ENCODE measurements around the gene ANKRD63. TPM values are rescaled to one million over a fixed set of nuclear protein-coding genes. Genes with fewer than 3 reads are reported as not detected.

The ANKRD63 gene
- total RNA-seq, 4 donors from 2014 or later = not detected

DNA sequence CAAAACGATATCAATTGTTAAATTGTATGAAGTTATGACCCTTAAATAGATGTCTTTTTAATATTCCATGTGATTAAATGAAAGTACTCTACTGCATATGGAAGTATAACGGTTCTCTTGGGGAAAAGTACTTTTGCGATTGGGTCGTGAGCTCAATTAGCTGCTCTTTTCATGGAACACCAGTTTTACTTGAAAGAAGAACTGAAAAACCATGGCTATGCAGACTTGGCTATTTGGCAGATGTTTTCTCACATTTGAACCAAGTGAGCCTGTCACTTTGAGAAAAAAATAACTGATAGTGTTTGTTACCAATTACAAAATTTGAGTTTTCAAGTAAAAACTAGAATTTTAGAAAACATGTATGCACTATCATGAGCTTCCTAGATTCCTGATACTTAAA, 34.7 kb upstream of the ANKRD63 start:
- intact Hi-C loops (cut with DNase I; ENCODE audit: low total_unique reads) = no loop called here
- no peak overlapping the region for H3K4me3 ChIP-seq (ENCODE audit: low read depth, poor library complexity, severe bottlenecking)
- TF ChIP-seq POLR2A (IDR thresholded peaks at IDR 0.05) = no peak
- TF ChIP-seq, protein P1, sequence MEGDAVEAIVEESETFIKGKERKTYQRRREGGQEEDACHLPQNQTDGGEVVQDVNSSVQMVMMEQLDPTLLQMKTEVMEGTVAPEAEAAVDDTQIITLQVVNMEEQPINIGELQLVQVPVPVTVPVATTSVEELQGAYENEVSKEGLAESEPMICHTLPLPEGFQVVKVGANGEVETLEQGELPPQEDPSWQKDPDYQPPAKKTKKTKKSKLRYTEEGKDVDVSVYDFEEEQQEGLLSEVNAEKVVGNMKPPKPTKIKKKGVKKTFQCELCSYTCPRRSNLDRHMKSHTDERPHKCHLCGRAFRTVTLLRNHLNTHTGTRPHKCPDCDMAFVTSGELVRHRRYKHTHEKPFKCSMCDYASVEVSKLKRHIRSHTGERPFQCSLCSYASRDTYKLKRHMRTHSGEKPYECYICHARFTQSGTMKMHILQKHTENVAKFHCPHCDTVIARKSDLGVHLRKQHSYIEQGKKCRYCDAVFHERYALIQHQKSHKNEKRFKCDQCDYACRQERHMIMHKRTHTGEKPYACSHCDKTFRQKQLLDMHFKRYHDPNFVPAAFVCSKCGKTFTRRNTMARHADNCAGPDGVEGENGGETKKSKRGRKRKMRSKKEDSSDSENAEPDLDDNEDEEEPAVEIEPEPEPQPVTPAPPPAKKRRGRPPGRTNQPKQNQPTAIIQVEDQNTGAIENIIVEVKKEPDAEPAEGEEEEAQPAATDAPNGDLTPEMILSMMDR (IDR thresholded peaks at IDR 0.05) = no peak
- no peak for DNase-seq (ENCODE audit: low spot score in 2 of 2)
- WGBS, 2 donors = 66 to 72% methylated on average over 4 of the region's 4 CpGs

DNA sequence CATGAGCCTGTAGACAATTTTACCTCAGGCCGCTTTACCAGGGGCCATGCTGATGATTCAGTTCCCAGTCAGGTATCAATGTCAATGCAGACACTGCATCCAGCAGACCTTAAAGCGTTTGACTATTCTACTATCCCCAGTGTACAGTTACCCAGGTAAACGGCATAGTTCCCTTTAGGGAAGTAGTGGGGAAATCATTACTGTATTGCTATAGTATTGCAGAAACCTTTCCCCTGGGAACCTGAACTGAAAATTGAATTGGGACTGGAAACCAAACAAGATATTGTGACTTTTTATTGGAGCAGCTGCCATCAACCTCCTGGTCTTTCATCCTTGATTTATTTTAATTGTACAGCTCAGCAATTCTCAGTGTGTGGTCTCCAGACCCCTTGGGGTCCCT, 34.1 kb upstream of the ANKRD63 start:
- WGBS, 2 donors = 91 to 96% methylated on average over 3 of the region's 3 CpGs
- no peak for TF ChIP-seq POLR2A (IDR thresholded peaks at IDR 0.05)
- TF ChIP-seq, protein P1 (IDR thresholded peaks at IDR 0.05) = no peak
- H3K4me3 ChIP-seq (ENCODE audit: low read depth, poor library complexity, severe bottlenecking) = no peak overlapping the region
- no peak for DNase-seq (ENCODE audit: low spot score in 2 of 2)
- intact Hi-C loops (cut with DNase I; ENCODE audit: low total_unique reads) = no loop called here

DNA sequence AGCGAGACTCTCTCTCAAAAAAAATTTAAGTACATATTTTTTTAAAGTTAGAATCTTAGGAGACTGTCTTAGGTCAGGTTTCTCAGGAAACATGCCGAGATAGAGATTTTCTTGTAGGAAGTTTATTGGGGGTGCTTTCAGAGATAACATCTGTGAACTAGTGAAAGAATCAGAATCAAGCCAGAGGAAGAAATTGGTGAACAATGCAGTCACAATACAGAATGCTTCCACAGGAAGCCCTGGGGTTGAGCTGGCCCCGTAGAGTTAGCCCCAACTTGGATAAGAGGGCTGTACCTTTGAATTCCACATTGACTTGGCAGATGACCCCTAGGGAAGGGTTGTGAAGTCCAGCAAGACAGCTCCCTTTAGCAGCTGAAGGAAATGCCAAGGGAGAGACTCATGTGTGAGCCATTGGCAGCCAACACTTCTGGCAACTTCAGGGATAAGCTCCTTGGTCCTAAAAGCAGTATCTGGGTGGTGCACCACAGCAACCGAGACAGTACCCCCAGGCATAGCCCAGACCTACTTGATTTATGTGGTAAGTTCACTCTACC, 31.9 kb upstream of the ANKRD63 start:
- TF ChIP-seq, protein P1 (IDR thresholded peaks at IDR 0.05) = no peak
- TF ChIP-seq POLR2A (IDR thresholded peaks at IDR 0.05) = no peak
- H3K4me3 ChIP-seq (ENCODE audit: low read depth, poor library complexity, severe bottlenecking) = no peak overlapping the region
- no peak for DNase-seq (ENCODE audit: low spot score in 2 of 2)
- WGBS, 2 donors = 59 to 68% methylated on average over 4 of the region's 4 CpGs
- intact Hi-C loops (cut with DNase I; ENCODE audit: low total_unique reads) = no loop called here

- peak in 1 of 2 donors; percentile 69 for DNase-seq (ENCODE audit: low spot score in 2 of 2)
- TF ChIP-seq POLR2A (IDR thresholded peaks at IDR 0.05) = no peak
- TF ChIP-seq, protein P1 (IDR thresholded peaks at IDR 0.05) = no peak
- no peak overlapping the region for H3K4me3 ChIP-seq (ENCODE audit: low read depth, poor library complexity, severe bottlenecking)
- intact Hi-C loops (cut with DNase I; ENCODE audit: low total_unique reads) = no loop called here
- 25 to 28% methylated on average over 10 of the region's 10 CpGs for WGBS, 2 donors
Measured at GRCh38 chr15:40313531-40314398, 30.9 kb upstream of the ANKRD63 start.

GRCh38 chr15:40312370-40313158, 29.7 kb upstream of the ANKRD63 start:
- TF ChIP-seq, protein P1 (IDR thresholded peaks at IDR 0.05) = no peak
- no peak for TF ChIP-seq POLR2A (IDR thresholded peaks at IDR 0.05)
- 89 to 90% methylated on average over 10 of the region's 10 CpGs for WGBS, 2 donors
- intact Hi-C loops (cut with DNase I; ENCODE audit: low total_unique reads) = no loop called here
- H3K4me3 ChIP-seq (ENCODE audit: low read depth, poor library complexity, severe bottlenecking) = no peak overlapping the region
- DNase-seq (ENCODE audit: low spot score in 2 of 2) = no peak

Data from lower leg skin (tissue), 4 donors.